Measurements from ENCODE around the gene CCL25.

DNA sequence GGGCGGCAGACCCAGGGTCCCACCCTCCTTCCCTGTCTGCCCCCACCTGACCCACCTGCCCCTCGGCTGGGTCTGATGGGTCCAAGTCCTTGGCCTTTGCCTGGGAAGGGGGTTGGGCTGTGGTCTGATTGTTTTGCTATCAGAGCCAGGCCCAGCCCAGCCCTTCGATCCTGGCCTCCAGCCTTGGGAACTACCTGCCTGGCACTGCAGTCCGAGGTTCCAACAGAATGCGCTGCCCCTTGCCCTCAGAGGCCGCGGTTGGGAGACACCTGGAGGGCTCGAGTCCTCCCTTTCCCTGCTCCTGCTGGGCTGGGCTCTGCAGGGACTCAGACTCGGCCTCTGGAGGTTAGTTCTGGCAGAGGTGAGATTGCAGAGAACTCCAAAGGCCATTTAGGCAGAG lies 1.6 kb downstream of the CCL25 start:
- TF ChIP-seq POLR2A (IDR thresholded peaks at IDR 0.05) (no peak), POLR2AphosphoS5 (IDR thresholded peaks at IDR 0.05) (no peak)
